Astrocyte of the cerebellum (primary cell): ENCODE data around the gene SPC25.

Source experiments
- DNase-seq: peaks from one replicate; pipeline ENCODE4 v3.0.0-alpha.2; 2011; ENCODE audit warnings: low read depth
- H3K4me3 ChIP-seq: 2 replicates; pipeline ENCODE4 v1.5.1; 2011; ENCODE audit warnings: mild to moderate bottlenecking, low read depth, low read length, moderate library complexity
- CTCF ChIP-seq: IDR thresholded peaks from 2 replicates; pipeline ENCODE4 v1.5.1; 2012; ENCODE audit warnings: low read length, low read depth, moderate library complexity, mild to moderate bottlenecking; ENCODE audit errors: missing control alignments
- in situ Hi-C: cut with HindIII; loops from 2 replicates; pipeline ENCODE4 v1.10.0; 2017; ENCODE audit warnings: low sequenced_read_pairs

Gene SPC25

GRCh38 chr2:168903888-168904287 lies 13.7 kb upstream of the SPC25 start:
- DNase-seq: no peak
- in situ Hi-C loops: no loop called here
- TF ChIP-seq CTCF: no peak
- H3K4me3 ChIP-seq: no peak overlapping the region

- TF ChIP-seq CTCF: no peak
- in situ Hi-C loops: no loop called here
- no peak for DNase-seq
- no peak within 1 kb of the TSS for H3K4me3 ChIP-seq
These were observed 10.8 kb upstream of the SPC25 start, which contains the start of gene G6PC2 for GRCh38 chr2:168901003-168901402. TSS of gene G6PC2 (plus strand) at chr2:168901291. CDS start at chr2:168901332, 41 bp downstream.

GRCh38 chr2:168897449-168897848 lies 7.2 kb upstream of the SPC25 start:
- H3K4me3 ChIP-seq: no peak overlapping the region
- DNase-seq: no peak
- in situ Hi-C loops: no loop called here
- no peak for TF ChIP-seq CTCF

- H3K4me3 ChIP-seq: no peak overlapping the region
- no peak for TF ChIP-seq CTCF
- no peak for DNase-seq
- in situ Hi-C loops: no loop called here
These were observed 6.6 kb upstream of the SPC25 start for GRCh38 chr2:168896783-168897182.

GRCh38 chr2:168895771-168896170 lies 5.5 kb upstream of the SPC25 start:
- H3K4me3 ChIP-seq: no peak overlapping the region
- in situ Hi-C loops: no loop called here
- TF ChIP-seq CTCF: no peak
- DNase-seq: no peak

GRCh38 chr2:168894720-168895119 lies 4.5 kb upstream of the SPC25 start:
- in situ Hi-C loops: no loop called here
- DNase-seq: no peak
- no peak for TF ChIP-seq CTCF
- no peak overlapping the region for H3K4me3 ChIP-seq

- DNase-seq: no peak
- no peak for TF ChIP-seq CTCF
These were observed 3.9 kb upstream of the SPC25 start for GRCh38 chr2:168894101-168894500.

More at GRCh38 chr2:168894101-168894500, 3.9 kb upstream of the SPC25 start:
- H3K4me3 ChIP-seq: no peak overlapping the region
- in situ Hi-C loops: no loop called here
